Inferior parietal cortex (tissue), 1 donor: ENCODE data around the gene RAPGEF6.
"Not testable (repeated sequence)": the region's sequence is repeated elsewhere in the genome, so short reads cannot be mapped to it uniquely, and the experiment has no call there.

Source experiments
- DNase-seq: peaks from one replicate; pipeline ENCODE4 v3.0.0-alpha.2; 2016; ENCODE audit errors: extremely low spot score

The RAPGEF6 gene

DNA sequence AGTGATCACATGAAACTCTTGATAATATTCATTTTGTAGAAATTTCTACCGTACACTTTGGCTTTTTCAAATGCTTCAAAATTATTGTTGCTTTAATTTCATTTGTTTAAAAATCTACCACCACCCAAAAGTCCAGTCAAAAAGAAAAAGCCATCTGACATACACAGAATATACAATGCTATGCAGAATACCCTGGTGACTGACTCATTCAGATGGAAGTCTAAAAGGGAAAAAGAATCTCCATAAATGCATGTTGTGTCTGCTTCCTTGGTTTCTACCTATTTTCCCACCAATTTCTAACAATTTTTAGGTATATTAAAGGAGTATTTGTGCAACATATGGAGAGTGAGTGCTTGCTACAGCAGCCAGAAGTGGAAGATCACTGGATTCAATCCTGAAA, 9.3 kb upstream of the RAPGEF6 start:
- no peak for DNase-seq

DNA sequence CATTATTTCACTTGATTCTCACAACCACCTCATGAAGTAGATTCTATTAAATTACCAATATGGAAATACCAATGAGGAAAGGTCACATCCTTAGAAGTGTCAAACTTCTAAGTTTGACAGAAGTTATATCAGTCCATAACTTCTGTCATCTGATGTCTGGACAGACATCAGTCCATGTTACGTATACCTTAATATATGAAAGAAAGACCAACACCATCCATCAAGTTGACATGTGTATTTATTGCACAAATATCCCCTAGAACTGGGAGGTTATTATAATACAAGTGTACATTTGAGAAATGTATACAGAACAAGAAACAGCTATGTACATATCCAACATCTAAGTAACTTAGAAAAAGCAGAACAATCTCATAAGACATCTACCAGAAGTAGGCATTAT, 6.5 kb upstream of the RAPGEF6 start:
- no peak for DNase-seq

DNA sequence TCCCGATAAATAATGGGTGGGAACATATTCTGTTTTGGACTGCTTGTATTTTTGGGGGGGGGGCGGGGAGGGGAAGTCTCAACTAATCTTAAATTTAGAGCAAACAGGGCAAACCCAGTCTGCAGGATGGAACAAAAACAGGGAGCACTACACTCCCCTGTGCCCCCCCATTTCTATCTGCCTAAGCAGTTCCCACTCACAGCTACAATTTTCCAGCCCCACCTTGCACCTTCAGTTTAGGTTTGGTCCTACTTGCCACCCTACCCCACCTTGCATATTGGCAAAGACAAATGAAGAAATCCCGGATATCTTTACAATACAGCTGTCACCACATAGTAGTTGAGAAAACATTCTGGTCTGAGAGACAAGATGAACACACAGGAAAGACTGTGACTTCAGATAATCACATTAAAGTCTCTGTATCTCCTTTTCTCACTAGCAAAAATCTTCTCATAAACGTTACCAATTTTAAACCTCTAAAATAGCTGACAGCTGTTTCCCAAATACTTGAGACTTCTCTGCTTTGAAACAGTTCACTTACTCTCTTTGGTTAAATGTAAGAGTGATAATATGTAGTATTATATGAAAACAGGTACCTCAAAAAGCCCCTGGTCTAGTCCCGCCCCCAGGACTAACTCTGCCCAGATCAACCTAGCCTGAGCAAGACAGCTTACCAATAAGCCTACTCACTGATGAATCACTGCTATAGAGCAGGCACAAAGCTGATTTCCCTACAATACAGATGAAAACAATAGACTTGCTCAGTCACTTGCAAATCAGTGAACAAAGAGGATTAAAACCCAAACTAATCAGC, 5.2 kb upstream of the RAPGEF6 start:
- DNase-seq = no peak

DNA sequence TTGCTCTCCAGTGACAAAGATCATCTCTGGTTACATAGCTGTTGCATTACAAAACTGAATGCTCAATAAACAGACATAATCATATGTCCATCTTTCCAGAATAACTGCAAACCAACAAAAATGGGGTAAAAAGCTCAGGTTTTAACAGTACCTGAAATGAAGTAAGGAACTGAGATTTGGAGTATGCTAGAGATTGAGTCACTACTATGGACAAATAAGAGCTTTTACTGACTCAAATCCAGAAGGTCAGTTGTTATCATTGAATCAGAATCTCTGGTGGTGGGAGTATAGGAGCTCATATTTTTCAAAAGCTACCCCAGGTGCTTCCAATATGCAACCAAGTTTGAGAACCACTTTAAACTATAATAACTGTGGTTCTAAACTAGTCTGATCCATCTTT, 4.1 kb upstream of the RAPGEF6 start:
- no peak for DNase-seq

DNA sequence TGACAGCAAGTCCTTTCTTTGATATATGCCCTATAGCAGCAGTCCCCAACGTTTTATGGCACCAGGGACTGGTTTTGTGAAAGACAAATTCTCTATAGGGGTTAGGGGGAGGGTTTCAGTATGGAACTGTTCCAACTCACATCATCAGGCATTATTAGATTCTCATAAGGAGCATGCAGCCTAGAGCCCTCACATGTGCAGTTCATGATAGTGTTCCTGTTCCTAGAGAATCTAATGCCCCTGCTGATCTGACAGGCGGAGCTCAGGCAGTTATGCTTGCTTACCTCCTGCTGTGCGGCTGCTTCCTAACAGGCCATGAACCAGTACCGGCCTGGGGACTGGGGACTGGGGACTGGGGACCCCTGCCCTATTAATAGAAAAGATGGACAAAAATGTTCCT, 2.7 kb upstream of the RAPGEF6 start:
- DNase-seq = no peak

DNA sequence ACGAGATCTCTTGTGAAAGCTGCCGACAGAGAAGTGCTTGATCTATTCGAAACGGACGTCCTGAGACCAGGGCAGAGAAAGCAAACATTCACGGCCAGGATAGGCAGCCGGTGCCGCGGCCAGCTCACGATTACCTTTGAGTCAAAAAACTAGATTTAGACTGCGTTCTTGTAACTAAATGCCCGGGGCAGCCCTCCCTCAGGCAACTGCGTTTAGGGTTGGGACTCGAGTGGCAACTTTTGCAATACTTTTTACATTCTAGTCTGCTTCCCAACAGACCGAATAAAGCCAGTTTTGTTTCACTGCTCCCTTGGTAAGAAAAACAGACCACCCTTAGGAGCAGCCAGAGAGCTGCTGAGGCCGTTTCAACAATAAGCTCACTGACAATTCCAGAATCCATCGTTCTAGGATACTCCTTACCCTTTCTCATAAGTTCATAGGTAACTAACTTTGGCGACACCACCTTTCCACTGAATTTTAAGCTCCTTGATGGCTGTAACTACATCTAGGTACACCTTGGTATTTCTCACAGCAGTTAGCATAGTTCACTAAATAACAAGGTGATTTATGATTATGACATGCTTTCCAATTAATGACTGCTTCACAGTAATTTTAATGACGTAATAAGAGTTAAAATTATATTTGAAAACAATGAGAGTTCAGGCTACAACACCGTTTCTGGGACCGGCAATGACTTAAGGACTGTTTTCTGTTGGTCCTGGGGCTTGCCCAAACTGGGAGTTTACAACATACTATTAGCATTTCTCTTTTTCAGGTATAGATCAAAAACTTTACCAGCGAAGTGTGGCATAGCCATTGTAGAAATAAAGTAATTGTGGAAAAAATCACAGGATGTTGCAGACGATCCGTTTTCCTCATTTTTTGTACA, 899 bp upstream of the RAPGEF6 start:
- DNase-seq = no peak

DNA sequence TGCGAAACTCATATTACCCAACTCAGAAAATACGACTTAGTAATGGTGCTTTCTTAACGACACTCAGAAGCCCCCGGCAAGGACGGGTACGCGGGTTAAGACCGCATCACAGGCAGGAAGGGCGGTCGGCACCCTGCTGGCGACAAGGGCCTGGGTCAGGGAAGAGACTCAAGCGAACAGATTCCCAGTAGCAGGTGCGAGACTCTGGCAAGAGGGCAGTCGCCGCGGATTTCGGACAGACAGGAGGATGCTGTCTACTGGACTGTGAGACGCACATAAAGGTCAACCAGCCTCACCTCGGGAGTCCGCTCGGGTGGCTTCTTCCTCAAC, 398 bp downstream of the RAPGEF6 start:
- DNase-seq = no peak

DNA sequence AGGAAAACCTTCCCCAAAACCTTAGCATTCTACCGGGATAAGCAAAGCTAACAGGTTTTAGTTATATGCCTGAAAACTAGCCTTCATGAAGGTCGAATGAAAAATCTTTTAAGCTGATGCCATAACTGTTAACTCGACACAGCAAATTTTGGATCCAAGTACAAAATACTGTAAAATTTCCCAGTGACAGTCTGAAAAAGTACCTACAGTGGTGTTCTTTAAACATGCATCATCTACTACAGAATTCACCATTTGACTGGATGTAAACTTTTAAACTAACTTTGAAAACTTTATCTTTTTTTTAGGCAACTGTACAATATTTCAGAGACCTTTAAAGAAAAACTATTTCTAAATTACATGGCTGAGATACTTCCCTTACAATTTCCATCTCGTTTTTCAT, 791 bp downstream of the RAPGEF6 start:
- peak; percentile 45 for DNase-seq

DNA sequence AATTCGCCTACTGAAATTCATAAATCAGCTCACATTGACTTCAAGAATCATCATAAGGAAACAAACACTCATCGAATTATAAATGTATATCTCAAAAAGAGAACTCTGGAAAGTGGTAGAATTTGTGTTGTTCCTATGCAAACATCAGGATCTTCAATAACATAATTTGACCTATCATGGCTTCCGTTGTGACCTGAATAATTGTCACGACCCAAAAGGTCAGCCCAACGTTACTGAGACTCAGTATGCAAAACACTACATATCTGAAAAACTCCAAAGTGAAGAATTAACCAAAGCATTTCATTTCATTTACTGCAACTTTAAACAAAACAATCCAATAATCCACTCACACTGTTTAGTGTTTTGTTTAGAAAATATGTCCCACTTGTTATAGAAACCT, 1.2 kb downstream of the RAPGEF6 start:
- no peak for DNase-seq

DNA sequence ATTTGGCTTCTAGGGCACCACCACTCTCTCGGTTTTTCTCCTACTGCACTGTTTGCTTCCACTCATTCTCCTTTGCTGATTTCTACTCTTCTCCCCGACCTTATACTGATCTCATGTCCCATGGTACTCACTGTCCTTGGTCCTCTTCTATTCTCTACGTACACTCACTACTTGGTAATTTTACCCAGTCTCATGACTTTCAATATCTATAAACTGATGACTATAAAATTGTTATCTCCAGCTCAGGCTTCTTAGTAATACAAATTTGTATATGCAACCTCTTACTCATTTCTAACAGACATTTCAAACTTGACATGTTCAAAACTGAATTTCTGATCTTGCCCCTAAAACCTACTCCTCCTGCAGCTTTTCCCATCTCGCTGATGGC, 4.1 kb downstream of the RAPGEF6 start:
- DNase-seq = no peak

DNA sequence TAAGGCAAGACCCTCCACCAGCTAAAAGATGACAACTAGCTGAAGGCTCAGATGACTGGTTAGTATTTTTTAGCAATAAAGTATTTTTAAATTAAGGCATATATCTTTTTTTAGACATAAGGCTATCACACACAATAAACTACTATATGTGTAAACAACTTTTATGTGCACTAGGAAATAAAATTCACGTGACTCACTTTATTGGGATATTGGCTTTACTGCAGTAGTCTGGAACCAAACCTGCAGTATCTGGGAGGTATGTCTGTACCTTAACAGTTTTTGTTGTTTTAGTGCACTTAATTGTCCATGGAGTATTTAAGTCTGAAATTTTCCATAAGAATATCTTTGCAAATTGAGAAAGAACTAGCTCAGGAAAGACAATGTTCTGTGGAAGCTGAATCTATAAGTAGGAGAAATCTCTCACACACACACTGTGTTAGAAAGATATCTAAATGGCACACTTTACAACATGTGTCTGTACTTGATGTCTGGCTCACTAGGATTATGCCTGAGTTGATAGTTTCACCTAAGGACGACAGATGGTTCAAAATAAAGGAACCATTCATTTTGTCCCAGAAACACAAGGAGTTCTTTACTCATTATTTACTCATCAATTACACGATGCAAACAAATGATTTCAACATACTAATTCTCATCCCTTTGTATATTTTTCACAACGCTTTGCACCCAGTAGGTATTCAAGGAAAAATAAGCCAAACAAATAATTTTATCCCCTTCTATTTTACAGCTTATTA, 4.6 kb downstream of the RAPGEF6 start:
- no peak for DNase-seq

DNA sequence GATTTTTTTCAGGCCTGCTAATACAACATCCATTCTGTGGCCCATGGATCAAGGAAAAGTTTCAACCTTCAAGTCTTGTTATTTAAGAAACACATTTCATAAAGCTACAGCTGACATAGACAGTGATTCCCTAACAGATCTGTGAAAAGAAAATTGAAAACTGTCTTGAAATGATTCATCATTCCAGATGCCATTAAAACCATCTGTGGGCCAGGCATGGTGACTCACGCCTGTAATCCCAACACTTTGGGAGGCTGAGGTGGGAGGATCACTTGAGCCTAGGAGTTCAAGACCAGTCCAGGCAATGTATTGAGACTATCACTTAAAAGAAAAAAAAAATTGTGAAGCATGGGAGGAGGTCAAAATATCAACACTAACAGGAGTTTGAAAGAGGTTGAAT, 6.0 kb downstream of the RAPGEF6 start:
- DNase-seq = no peak

DNA sequence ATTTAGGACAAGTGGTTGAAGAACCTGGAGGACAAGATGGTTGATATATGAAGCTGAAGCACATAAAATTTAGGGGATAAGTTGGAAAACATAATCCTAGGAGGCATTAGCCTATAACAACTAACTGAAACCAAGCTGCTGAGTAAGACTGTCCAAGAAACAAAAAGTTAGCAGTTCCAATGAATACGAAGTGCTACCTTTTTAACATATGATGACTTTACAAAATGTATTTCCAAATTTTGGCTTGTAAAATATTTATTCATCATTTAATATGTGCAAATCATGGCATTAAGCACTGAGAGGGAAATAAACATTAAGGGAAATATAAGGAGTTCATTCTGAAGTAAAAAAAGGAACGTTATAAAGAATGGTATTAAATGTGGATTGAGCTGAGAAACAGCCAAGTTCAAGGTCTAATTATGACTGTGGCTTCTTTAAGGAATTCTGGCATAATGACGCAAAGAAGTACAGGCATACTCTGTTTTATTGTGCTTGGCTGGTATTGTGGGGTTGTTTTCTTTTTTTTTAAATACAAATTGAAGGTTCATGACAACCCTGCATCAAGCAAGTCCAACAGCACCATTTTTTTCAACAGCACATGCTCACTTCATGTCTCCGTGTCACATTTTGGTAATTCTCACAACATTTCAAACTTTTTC, 7.7 kb downstream of the RAPGEF6 start:
- no peak for DNase-seq

DNA sequence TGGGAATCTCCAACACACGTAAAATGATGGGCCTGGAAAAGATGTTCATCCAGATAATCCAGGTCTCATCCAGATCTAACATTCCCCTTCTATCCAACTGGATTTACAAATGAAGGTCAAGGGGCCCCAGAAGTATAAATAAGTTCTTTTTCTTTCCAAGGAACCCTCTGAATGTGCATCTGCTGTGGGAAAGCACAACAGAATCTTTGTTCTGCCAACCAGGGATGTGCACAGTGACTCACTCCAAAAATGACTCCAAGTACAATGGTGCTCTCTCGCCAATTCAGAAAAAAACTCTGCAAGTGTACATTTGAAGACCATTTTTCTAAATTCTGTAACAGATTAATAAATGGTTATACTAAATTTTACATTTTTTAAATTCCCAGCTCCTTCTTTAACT, 12.4 kb downstream of the RAPGEF6 start:
- peak; percentile 81 for DNase-seq

DNA sequence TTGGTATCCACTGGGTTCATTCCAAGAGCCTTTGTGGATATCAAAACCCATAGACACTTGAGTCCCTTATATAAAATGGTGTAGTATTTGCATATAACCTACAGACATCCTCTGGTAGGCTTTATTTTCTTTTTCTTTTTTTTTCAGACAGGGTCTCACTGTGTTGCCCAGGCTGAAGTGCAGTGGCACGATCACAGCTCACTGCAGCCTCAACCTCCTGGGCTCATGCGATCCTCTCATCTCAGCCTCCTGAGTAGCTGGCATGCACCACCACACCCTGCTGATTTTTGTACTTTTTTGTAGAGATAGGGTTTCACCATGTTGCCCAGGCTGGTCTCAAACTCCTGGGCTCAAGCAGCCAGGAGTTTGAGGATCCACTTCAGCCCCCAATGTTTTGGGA, 13.9 kb downstream of the RAPGEF6 start:
- not testable (repeated sequence) for DNase-seq

DNA sequence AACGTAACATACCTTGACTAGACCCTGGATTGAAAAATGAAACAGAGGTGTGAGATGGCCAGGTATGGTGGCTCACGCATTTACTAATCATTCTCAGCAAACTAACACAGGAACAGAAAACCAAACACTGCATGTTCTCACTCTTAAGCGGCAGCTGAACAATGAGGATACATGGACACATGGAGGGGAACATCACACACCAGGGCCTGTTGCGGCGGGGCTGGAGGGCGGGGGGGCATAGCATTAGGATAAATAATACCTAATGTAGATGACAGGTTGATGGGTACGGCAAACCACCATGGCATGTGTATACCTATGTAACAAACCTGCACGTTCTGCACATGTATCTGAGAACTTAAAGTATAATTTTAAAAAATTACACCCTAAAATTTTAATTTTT, 15.9 kb downstream of the RAPGEF6 start:
- DNase-seq = no peak

DNA sequence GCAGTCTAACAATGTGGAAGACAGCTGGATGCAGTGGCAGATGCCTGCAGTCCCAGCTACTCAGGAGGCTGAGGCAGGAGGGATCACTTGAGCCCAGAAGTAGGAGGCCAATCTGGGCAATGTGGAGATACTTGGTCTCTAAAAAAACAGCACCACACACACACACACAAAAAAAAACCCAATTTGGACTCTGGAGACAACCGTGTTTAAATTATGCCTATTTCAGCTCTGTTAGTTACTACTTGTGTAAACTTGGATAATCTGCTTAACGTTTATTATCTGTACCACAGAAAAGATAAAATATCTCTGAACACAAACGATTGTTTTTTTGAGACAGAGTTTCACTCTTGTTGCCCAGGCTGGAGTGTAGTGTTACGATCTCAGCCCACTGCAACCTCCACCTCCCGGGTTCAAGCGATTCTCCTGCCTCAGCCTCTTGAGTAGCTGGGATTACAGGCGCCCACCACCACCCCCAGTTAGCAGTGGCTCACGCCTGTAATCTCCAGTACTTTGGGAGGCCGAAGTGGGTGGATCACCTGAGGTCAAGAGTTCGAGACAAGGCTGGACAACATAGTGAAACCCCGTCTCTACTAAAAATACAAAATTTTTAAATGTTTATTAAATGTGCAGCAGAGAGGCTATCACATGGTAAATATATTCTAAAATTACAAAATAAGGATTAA, 17.7 kb downstream of the RAPGEF6 start:
- DNase-seq = no peak

DNA sequence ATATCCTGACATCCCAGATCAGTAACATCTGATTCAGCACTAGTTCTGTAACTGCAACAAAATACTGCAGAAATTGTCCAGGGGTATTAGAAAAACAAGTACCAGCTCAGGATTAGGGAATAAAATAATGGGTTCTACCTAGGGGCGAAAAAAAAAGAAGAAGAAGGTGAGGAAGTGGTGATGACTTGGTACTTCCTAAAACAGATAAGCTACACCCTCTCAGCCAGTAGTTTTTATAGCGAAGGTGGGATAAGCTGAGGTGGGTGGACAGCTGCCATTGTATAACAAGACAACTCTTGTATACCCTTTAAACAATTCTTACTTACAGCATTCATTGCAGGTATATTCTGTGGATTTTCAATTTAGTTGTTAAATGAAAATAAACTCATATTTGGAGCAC, 19.1 kb downstream of the RAPGEF6 start:
- no peak for DNase-seq

DNA sequence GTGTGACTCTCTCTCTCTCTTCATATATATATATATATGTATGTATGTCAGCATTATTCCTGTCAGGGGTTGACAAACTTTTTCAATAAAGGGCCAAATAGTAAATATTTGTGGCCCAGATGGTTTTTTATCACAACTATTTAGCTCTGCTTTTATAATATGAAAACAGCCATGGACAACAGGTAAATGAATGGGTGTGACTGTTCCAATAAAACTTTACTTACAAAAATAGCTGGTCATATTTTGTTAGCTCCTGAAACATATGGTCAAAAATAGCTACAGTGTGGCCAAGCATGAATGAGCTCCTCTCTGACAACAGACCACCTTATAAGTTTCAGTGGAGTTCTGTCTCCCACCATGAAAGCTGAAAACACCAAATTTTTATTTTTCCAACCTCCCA, 21.6 kb downstream of the RAPGEF6 start:
- no peak for DNase-seq

DNA sequence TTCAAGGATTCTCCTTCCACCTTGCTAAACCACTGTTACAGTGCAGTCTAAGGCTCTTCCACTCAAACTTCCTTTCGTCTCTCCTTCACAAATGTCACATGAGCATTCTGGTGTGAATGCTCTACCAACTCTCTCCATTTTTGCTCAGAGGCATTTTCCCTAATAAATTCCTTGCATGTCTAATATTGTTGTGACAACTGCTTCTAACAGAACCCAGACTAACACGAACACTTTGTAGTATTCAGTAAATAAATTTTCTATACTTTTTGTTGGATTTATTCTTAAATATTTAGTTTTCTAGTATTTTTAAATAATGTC, 24.0 kb downstream of the RAPGEF6 start:
- no peak for DNase-seq

DNA sequence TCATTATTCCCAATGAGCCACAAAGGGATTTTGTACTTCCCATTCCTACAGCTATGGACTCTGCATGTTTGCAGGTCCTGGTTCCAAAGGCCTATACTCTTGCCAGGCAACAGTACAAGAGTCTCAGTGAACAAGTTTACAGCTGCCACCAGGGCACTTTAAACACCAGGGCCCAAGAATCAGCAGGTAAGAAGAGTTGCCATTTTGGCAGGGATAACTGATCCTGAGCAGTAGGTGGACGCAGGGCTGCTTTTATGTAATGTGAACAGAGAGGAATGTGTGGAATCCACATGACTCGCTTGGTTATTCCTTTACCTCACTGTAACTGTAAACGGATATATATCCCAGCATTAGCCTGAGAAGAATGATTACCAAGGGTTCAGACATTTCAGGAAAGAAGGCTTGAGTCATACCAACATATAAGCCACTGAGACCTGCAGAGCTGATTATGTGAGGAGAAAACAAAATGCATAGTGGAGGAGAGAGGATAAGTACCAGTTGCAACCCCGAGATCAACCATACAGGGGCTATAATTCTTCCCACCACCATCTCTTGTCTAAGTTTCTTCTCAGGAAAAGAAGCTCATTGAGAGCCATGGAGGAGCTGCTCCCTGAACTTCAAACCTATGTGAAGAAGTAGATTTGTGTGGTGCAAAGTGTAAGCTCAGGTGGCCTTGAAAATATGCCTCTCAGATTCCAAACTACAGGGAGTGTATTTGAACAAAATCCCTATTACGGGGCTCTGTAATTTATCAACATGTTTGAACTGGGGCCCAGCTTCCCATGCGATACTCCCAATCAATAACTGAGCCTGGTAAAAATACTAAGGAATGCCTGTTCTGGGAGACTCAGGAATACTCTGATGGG, 24.6 kb downstream of the RAPGEF6 start:
- DNase-seq = no peak
